Limb (tissue), 2 donors: ENCODE results near the gene BLZF1.
"Not testable (repeated sequence)": the region's sequence is repeated elsewhere in the genome, so short reads cannot be mapped to it uniquely, and the experiment has no call there.

Experiments
- DNase-seq, 2 donors: peaks; one replicate each; pipeline ENCODE4 v3.0.0-alpha.2; 2016; ENCODE audit errors: extremely low spot score in 2 of 2

The BLZF1 gene, protein sequence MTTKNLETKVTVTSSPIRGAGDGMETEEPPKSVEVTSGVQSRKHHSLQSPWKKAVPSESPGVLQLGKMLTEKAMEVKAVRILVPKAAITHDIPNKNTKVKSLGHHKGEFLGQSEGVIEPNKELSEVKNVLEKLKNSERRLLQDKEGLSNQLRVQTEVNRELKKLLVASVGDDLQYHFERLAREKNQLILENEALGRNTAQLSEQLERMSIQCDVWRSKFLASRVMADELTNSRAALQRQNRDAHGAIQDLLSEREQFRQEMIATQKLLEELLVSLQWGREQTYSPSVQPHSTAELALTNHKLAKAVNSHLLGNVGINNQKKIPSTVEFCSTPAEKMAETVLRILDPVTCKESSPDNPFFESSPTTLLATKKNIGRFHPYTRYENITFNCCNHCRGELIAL

GRCh38 chr1:169367686-169368405 is at the start of gene BLZF1, which contains the start of gene NME7:
BLZF1 (plus strand) TSS chr1:169368195; CDS start chr1:169369523, 1,328 bp downstream.
NME7 (minus strand) TSS chr1:169367797; CDS start chr1:169367710, 87 bp downstream.
- DNase-seq: peak; percentile 96 to 97

- no peak for DNase-seq
These were observed 49.3 kb upstream of the BLZF1 start for GRCh38 chr1:169318536-169319244.

- no peak for DNase-seq
These were observed 46.5 kb upstream of the BLZF1 start for GRCh38 chr1:169321539-169321938.

- DNase-seq: no peak
These were observed 45.9 kb upstream of the BLZF1 start for GRCh38 chr1:169322138-169322537.

- DNase-seq: no peak
These were observed 42.9 kb upstream of the BLZF1 start for GRCh38 chr1:169325117-169325516.

- no peak for DNase-seq
These were observed 41.6 kb upstream of the BLZF1 start for GRCh38 chr1:169326261-169326955.

DNA sequence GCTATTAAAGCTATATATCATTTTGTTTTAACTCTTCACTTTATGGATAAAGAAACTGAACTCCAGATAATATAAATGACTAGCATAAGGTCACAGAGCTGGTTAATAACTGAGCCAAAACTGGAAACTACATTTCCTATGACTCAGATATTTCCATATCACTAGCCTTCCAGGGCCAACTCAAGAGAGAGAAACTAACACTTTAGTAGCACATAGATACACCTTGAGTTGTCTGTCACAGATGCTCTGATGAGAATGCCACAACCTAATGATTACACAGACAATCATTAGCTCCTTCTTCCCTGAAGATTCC is 41.1 kb upstream of the BLZF1 start:
- DNase-seq: no peak

DNA sequence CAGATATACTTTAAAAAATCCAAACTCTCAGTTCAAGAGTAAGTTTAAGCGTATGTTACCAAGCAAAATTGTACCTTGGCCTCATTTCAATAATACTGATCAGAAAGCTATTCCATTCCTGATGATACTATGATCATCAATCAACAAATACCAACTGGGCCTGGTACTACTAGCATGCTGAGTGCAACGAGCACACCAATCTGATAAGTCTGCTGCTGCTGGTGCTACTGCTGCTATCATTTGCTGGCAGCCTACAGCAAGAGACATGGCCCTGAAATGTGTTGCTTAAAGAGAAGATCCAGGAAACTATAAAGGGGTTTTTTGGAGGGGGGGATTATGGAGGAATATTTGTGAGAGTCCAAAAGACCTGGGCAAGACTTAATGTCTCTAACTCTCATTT is 40.1 kb upstream of the BLZF1 start:
- no peak for DNase-seq

DNA sequence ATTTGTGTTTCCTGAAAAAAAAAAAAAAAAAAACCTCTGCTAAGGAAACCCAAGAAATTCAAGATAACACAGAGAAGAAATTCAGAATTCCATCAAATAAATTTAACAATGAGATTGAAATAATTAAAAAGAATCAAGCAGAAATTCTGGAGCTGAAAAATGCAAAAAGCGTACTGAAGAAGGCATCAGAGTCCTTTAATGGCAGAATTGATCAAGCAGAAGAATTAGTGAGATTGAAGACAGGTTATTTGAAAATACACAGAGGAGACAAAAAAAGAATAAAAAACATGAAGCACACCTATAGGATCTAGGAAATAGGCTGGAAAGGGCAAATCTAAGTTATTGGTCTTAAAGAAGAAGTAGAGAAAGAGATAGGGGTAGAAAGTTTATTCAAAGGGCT is 38.6 kb upstream of the BLZF1 start:
- no peak for DNase-seq

DNA sequence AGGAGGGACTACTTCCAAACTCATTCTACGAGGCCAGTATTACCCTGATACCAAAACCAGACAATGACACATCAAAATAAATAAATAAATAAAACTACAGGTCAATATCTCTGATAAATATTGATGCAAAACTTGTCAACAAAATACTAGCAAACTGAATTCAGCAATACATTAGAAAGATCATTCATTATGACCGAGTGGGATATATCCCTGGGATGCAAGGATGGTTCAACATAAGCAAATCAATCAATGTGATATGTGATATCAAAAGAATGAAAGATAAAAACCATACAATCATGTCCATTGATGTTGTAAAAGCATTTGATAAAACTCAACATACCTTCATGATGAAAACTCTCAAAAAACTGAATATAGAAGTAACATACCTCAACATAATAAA is 37.1 kb upstream of the BLZF1 start:
- DNase-seq: no peak

- DNase-seq: not testable (repeated sequence)
These were observed 33.3 kb upstream of the BLZF1 start for GRCh38 chr1:169334727-169335126.

DNA sequence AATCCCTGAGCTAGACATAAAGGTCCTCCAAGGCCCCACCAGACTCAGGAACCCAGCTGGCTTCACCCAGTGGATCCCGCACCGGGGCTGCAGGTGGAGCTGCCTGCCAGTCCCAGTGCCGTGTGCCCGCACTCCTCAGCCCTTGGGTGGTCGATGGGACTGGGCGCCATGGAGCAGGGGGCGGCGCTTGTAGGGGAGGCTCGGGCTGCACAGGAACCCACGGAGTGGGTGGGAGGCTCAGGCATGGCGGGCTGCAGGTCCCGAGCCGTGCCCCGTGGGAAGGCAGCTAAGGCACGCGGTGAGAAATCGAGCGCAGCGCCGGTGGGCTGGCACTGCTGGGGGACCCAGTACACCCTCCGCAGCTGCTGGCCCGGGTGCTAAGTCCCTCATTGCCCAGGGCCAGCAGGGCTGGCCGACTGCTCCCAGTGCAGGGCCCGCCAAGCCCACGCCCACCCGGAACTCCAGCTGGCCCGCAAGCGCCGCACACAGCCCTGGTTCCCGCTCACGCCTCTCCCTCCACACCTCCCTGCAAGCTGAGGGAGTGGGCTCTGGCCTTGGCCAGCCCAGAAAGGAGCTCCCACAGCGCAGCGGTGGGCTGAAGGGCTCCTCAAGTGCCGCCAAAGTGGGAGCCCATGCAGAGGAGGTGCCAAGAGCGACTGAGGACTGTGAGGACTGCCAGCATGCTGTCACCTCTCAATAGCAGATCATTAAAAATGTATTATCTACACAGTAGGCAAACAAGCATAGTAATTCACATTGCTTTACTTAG is 30.9 kb upstream of the BLZF1 start:
- DNase-seq: not testable (repeated sequence)

DNA sequence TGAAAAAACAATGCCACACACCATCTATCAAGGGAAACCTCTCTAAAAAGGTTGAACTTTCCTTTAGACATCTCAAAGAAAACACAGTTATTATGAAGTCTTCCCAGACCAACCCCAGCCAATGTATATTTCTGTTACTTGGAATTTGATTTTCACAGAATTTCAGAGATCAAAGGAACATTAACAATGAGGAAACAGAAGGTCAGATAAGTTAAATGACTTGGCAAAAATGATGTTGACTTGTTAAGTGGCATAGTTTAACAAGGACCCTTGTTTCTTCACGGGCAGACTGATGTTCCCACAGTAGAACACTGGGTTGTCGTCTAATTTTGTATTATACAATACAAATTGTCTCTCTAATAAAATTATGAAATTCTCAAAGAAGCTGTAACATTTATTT is 29.4 kb upstream of the BLZF1 start:
- no peak for DNase-seq

- no peak for DNase-seq
These were observed 28.2 kb upstream of the BLZF1 start for GRCh38 chr1:169339773-169340172.

DNA sequence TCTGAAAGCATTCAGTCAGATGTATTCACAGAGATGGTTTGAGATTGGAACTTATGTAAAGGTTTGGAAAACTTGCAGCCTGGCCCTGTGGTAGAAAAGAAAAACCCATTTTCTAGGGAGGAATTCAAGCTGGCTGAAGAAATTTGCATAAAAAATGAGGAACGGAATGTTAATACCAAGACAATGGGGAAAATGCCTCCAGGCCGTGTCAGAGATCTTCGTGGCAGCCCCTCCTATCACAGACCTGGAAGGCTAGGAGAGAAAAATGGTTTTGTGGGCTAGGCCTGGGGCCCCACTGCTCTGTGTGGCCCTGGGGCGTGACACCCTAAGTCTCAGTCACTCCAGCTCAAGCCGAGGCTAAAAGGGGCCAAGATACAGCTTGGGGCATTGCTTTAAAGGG is 27.1 kb upstream of the BLZF1 start:
- no peak for DNase-seq

DNA sequence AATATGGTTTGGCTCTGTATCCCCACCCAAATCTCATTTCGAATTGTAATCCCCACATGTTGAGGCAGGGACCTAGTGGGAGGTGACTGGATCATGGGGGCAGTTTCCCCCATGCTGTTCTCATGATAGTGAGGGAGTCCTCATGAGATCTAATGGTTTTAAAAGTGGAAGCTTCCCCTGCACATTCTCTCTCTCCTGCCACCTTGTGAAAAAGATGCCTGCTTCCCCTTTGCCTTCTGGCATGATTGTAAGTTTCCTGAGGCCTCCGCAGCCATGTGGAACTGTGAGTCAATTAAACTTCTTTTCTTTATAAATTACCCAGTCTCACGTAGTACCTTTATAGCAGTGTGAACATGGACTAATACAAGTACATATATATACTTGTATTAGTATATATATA is 25.9 kb upstream of the BLZF1 start:
- DNase-seq: not testable (repeated sequence)

- DNase-seq: no peak
These were observed 22.5 kb upstream of the BLZF1 start for GRCh38 chr1:169345511-169345910.

GRCh38 chr1:169346036-169346589 is 21.9 kb upstream of the BLZF1 start:
- no peak for DNase-seq

- no peak for DNase-seq
These were observed 20.2 kb upstream of the BLZF1 start for GRCh38 chr1:169347688-169348382.
